GM12874 (cell line): ENCODE data around the gene DIPK1B.

ENCODE experiments used
- CTCF ChIP-seq: IDR thresholded peaks from 2 replicates; pipeline ENCODE4 v1.5.1; 2011; ENCODE audit warnings: low read depth, mild to moderate bottlenecking, control low read depth, low read length, moderate library complexity; ENCODE audit not compliant: insufficient read depth

Gene DIPK1B

DNA sequence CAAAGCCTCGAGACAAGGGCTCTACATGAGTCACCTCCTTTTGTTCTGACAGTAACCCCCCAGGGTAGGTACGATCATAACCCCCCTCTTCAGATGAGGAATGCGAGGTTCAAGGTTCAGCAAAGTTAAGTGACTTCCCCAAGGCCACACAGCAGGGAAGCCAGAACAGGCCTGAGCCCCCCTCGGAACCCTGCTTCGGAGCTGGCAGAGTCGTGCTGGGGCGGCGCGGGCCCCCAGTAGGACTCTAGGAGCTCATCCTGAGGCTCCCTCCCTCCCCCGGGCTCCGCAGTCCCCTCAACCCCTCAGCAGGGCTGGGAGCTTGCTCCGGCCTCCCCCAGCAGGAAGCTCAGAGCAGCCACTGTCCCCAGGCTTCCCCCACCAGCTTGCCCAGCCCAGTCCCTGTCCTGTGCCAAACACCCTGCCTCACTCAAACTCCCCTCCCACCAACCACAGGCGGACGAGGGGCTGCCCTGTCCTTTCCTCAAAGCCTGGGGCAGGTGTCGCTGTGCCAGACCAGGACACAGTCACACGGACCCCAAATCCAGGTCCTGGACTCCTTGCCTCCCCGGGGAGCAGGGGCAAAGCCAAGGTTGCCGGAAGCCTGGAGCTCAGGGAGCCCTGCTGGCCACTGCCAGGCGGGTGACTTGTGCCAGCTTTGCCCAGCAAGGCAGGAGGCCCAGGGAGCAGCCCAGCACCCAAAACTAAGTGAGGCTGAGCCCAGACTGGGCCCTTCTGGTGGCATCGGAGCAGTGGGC lies 30.2 kb upstream of the DIPK1B start:
- TF ChIP-seq CTCF = no peak

DNA sequence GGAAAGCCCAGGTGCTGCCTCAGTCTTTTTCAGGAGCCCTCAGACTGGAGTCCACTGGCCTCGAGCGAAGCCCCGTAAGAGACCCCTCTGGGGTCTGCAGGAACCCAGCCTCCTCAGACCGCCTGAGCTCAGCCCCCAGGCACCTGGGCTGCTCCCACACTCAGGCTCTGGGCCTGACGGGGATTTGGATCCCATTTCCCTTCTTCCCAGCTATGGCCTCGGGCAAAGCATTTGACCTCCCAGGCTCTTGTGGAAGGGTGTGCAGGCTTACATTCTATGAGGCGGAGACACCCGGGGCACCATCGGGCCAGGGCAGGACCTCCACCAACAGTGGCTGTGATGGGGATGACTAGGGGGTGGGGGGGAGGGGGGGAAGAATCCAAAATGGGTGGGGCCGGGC lies 29.7 kb upstream of the DIPK1B start:
- TF ChIP-seq CTCF = no peak

DNA sequence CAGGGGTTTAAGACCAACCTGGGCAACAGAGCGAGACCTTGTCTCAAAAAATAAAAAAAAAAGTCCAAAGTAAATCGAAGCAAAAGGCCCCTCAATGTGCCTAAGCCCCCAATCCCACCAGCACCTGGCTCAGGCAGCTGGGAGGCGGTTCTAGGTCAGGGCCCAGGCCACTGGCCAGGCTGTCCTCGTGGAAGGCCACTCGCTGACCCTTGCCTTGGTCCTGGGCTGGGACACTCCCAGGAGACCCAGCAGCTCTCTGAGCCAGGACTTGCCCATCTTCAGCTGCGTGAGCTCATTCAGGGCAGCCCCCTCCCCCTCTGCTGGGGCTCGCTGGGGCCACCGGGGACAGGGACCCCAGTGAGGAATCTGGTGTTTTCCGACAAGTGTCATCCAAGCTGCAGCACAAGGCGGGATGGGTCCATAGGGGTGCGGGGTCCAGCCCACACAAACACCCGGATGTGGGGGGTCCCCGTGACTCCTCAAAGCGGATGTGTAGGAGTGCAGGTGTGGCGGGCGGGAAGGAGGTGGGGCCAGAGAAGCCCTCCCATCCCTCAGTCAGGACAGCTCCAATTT lies 29.1 kb upstream of the DIPK1B start:
- no peak for TF ChIP-seq CTCF

DNA sequence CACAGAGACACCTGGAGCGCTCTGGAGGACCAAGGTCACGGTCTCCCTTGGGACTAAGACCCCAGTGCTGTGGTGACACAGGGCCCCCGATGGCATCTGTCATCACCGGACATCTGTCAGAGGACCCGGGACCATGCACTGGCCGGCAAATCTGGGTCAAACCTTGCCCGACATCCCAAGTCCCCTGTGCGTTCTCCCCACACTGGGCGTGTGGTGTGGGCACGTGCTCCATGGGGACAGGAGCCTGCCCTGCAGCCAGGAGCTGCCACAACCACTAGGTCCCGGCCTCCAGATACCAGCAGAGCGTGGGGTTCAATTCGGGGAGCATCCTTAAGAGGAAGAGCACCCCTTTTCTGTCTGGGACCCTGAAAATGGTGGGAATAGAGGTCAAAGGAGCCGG lies 28.6 kb upstream of the DIPK1B start:
- TF ChIP-seq CTCF = no peak

- TF ChIP-seq CTCF = no peak
Measured at GRCh38 chr9:136684339-136684738, 28.0 kb upstream of the DIPK1B start.

DNA sequence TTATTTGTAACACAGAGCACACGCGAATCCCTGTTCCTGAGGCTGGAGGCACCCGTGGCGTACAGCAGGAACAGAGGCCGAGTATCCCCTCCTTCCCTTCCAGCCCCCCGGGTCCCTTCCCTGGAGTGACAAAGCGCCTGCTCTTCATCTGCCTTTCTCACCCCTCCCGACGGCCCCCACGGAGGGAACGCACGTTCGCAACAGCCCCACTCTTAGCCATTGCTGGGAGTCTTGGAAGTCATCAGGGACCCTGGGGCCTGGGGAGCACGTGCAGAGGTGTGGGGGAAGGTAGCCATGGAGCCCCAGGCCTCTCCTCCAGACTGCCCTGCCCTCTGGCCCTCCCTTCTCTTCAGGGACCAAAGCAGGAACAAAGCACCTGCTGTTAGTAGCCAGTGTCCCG lies 27.6 kb upstream of the DIPK1B start:
- TF ChIP-seq CTCF = no peak

DNA sequence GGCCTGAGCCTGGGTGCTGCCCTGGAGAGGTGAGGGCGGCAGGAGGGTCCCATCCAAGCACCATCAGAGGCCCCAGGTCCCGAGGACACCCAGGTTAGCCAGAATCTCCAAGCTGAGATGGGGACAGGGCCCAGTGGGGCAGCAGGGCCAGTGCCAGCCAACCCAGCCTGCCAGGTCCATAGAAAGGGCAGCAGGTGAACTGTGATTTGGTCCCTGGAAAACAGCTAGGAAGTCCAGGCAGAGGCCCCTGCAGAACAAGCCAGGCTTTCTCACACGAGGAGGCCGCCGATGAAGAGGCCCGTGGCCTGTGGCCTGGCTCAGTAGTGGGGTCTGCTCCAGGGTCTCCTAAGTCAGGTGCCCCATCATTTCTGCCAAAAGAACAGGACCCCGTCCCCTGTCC lies 27.2 kb upstream of the DIPK1B start:
- no peak for TF ChIP-seq CTCF
